ENCODE data around the gene FARSA.
A peak's percentile ranks its signal among the peaks of the same experiment; 100 is the strongest.

DNA sequence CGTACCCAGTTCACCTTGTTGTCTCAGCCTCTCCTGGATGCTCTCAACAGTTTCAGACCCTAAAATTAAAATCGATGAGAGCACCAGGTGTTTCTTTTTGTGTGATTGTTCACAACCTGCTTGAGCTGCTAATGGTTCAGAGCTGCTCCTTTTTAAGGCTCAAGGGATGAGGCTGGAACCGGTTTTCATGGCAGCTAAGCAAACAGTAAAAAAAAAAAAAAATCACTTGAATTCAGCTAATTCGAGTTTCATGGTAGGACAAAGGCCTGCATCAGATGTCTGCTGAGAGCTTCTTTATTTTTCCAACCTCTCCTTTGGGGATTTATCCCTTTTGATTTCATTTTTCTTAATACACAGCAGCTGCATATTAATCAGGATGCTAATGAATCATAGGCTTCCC is 20.9 kb downstream of the FARSA start:
- TF ChIP-seq, protein P1, sequence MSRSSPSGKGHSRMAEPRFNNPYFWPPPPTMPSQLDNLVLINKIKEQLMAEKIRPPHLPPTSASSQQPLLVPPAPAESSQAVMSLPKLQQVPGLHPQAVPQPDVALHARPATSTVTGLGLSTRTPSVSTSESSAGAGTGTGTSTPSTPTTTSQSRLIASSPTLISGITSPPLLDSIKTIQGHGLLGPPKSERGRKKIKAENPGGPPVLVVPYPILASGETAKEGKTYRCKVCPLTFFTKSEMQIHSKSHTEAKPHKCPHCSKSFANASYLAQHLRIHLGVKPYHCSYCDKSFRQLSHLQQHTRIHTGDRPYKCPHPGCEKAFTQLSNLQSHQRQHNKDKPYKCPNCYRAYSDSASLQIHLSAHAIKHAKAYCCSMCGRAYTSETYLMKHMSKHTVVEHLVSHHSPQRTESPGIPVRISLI (CRISPR knock-in tag; IDR thresholded peaks at IDR 0.05; ENCODE audit: borderline replicate concordance): 0 out of 2 replicates have a peak, but pooled peaks have one; percentile 33
- TF ChIP-seq, protein P2, sequence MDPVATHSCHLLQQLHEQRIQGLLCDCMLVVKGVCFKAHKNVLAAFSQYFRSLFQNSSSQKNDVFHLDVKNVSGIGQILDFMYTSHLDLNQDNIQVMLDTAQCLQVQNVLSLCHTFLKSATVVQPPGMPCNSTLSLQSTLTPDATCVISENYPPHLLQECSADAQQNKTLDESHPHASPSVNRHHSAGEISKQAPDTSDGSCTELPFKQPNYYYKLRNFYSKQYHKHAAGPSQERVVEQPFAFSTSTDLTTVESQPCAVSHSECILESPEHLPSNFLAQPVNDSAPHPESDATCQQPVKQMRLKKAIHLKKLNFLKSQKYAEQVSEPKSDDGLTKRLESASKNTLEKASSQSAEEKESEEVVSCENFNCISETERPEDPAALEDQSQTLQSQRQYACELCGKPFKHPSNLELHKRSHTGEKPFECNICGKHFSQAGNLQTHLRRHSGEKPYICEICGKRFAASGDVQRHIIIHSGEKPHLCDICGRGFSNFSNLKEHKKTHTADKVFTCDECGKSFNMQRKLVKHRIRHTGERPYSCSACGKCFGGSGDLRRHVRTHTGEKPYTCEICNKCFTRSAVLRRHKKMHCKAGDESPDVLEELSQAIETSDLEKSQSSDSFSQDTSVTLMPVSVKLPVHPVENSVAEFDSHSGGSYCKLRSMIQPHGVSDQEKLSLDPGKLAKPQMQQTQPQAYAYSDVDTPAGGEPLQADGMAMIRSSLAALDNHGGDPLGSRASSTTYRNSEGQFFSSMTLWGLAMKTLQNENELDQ (CRISPR knock-in tag; IDR thresholded peaks at IDR 0.05; ENCODE audit: borderline replicate concordance): no peak
- TF ChIP-seq, protein P3, sequence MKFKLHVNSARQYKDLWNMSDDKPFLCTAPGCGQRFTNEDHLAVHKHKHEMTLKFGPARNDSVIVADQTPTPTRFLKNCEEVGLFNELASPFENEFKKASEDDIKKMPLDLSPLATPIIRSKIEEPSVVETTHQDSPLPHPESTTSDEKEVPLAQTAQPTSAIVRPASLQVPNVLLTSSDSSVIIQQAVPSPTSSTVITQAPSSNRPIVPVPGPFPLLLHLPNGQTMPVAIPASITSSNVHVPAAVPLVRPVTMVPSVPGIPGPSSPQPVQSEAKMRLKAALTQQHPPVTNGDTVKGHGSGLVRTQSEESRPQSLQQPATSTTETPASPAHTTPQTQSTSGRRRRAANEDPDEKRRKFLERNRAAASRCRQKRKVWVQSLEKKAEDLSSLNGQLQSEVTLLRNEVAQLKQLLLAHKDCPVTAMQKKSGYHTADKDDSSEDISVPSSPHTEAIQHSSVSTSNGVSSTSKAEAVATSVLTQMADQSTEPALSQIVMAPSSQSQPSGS (CRISPR knock-in tag; IDR thresholded peaks at IDR 0.05): no peak
- TF ChIP-seq, protein P4, sequence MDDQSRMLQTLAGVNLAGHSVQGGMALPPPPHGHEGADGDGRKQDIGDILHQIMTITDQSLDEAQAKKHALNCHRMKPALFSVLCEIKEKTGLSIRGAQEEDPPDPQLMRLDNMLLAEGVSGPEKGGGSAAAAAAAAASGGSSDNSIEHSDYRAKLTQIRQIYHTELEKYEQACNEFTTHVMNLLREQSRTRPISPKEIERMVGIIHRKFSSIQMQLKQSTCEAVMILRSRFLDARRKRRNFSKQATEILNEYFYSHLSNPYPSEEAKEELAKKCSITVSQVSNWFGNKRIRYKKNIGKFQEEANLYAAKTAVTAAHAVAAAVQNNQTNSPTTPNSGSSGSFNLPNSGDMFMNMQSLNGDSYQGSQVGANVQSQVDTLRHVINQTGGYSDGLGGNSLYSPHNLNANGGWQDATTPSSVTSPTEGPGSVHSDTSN (CRISPR knock-in tag; IDR thresholded peaks at IDR 0.05; ENCODE audit: borderline replicate concordance): no peak

Data from HepG2 (cell line).